ENCODE measurements around the gene GRIP1.
A peak's percentile ranks its signal among the peaks of the same experiment; 100 is the strongest.
"Not testable (repeated sequence)": the region's sequence is repeated elsewhere in the genome, so short reads cannot be mapped to it uniquely, and the experiment has no call there.

The GRIP1 gene

GRCh38 chr12:66508025-66508424 lies 170.9 kb downstream of the GRIP1 start:
- H3K4me3 Mint-ChIP-seq, result no peak overlapping the region
- peaks cover 12% of the 10 kb centered on the region for H3K9me3 Mint-ChIP-seq
- peaks cover 3% of the 10 kb centered on the region for H3K27me3 Mint-ChIP-seq (ENCODE audit: low read depth)
- no peak for TF ChIP-seq CTCF (IDR thresholded peaks at IDR 0.05; ENCODE audit: unreplicated experiment in 3 of 3)
- H3K27ac Mint-ChIP-seq, result no peak overlapping the region
- peaks cover 20% of the 10 kb centered on the region for H3K36me3 Mint-ChIP-seq (ENCODE audit: low read depth)
- H3K4me1 Mint-ChIP-seq, result no peaks in the 10 kb centered on the region

GRCh38 chr12:66503746-66504145 lies 175.1 kb downstream of the GRIP1 start:
- peaks cover 5% of the 10 kb centered on the region for H3K36me3 Mint-ChIP-seq (ENCODE audit: low read depth)
- H3K27ac Mint-ChIP-seq, result no peak overlapping the region
- no peak overlapping the region for H3K4me3 Mint-ChIP-seq
- H3K9me3 Mint-ChIP-seq, result peaks cover 4% of the 10 kb centered on the region
- H3K27me3 Mint-ChIP-seq (ENCODE audit: low read depth), result peaks cover 3% of the 10 kb centered on the region
- TF ChIP-seq CTCF (IDR thresholded peaks at IDR 0.05; ENCODE audit: unreplicated experiment in 3 of 3), result no peak
- H3K4me1 Mint-ChIP-seq, result no peaks in the 10 kb centered on the region

GRCh38 chr12:66502911-66503310 lies 176.0 kb downstream of the GRIP1 start:
- TF ChIP-seq CTCF (IDR thresholded peaks at IDR 0.05; ENCODE audit: unreplicated experiment in 3 of 3), result no peak
- Mint-ChIP-seq H3K4me1 (no peaks in the 10 kb centered on the region), H3K36me3 (ENCODE audit: low read depth) (peaks cover 5% of the 10 kb centered on the region), H3K27me3 (ENCODE audit: low read depth) (peaks cover 3% of the 10 kb centered on the region), H3K4me3 (no peak overlapping the region), H3K27ac (no peak overlapping the region), H3K9me3 (peaks cover 4% of the 10 kb centered on the region)

GRCh38 chr12:66500841-66501240 lies 178.0 kb downstream of the GRIP1 start:
- H3K4me3 Mint-ChIP-seq, result no peak overlapping the region
- no peak for TF ChIP-seq CTCF (IDR thresholded peaks at IDR 0.05; ENCODE audit: unreplicated experiment in 3 of 3)
- H3K36me3 Mint-ChIP-seq (ENCODE audit: low read depth), result peaks cover 5% of the 10 kb centered on the region
- H3K27me3 Mint-ChIP-seq (ENCODE audit: low read depth), result peaks cover 3% of the 10 kb centered on the region
- H3K4me1 Mint-ChIP-seq, result no peaks in the 10 kb centered on the region
- peaks cover 4% of the 10 kb centered on the region for H3K9me3 Mint-ChIP-seq
- H3K27ac Mint-ChIP-seq, result no peak overlapping the region

- peaks cover 2% of the 10 kb centered on the region for H3K9me3 Mint-ChIP-seq
- H3K4me3 Mint-ChIP-seq, result no peak overlapping the region
- TF ChIP-seq CTCF (IDR thresholded peaks at IDR 0.05; ENCODE audit: unreplicated experiment in 3 of 3), result no peak
These were observed 178.8 kb downstream of the GRIP1 start for GRCh38 chr12:66500091-66500490.

GRCh38 chr12:66499000-66499399 lies 179.9 kb downstream of the GRIP1 start:
- Mint-ChIP-seq H3K4me1 (no peaks in the 10 kb centered on the region), H3K27ac (no peak overlapping the region), H3K27me3 (ENCODE audit: low read depth) (no peaks in the 10 kb centered on the region), H3K9me3 (no peaks in the 10 kb centered on the region), H3K4me3 (no peak overlapping the region), H3K36me3 (ENCODE audit: low read depth) (no peaks in the 10 kb centered on the region)
- TF ChIP-seq CTCF (IDR thresholded peaks at IDR 0.05; ENCODE audit: unreplicated experiment in 3 of 3), result no peak

More at GRCh38 chr12:66500091-66500490, 178.8 kb downstream of the GRIP1 start:
- H3K4me1 Mint-ChIP-seq, result no peaks in the 10 kb centered on the region
- H3K36me3 Mint-ChIP-seq (ENCODE audit: low read depth), result peaks cover 3% of the 10 kb centered on the region
- peaks cover 1% of the 10 kb centered on the region for H3K27me3 Mint-ChIP-seq (ENCODE audit: low read depth)
- peak overlapping the region in 1 of 3 experiments; percentile 5 for H3K27ac Mint-ChIP-seq

- H3K4me1 Mint-ChIP-seq, result not testable (repeated sequence)
These were observed 180.8 kb downstream of the GRIP1 start for GRCh38 chr12:66498059-66498458.

More at GRCh38 chr12:66498059-66498458, 180.8 kb downstream of the GRIP1 start:
- H3K4me3 Mint-ChIP-seq; H3K9me3 Mint-ChIP-seq; H3K27ac Mint-ChIP-seq; H3K27me3 Mint-ChIP-seq (ENCODE audit: low read depth); H3K36me3 Mint-ChIP-seq (ENCODE audit: low read depth): not testable (repeated sequence)

Measured in nephron (organoid).